GM18867 (cell line): ENCODE results near the gene OPTN.
"Not testable (repeated sequence)": the region's sequence is repeated elsewhere in the genome, so short reads cannot be mapped to it uniquely, and the experiment has no call there.

Source experiments
- ATAC-seq: cut with Tn5 transposase; IDR thresholded peaks from one replicate; pipeline ENCODE4 v1.9.1; 2021; ENCODE audit warnings: mild to moderate bottlenecking, moderate library complexity; ENCODE audit not compliant: unreplicated experiment

Gene OPTN

GRCh38 chr10:13099666-13100348 is at the start of gene OPTN:
Gene OPTN (plus strand): TSS chr10:13100163. CDS start chr10:13109123, 8,960 bp downstream.
- ATAC-seq = peak; percentile 74

- ATAC-seq = no peak
Measured at GRCh38 chr10:13051126-13051694, 48.8 kb upstream of the OPTN start.

- ATAC-seq = not testable (repeated sequence)
Measured at GRCh38 chr10:13053208-13053607, 46.8 kb upstream of the OPTN start.

GRCh38 chr10:13053794-13054462 is 46.0 kb upstream of the OPTN start:
- ATAC-seq = no peak

- no peak for ATAC-seq
Measured at GRCh38 chr10:13054844-13055243, 45.1 kb upstream of the OPTN start.

GRCh38 chr10:13056456-13057077 is 43.4 kb upstream of the OPTN start:
- ATAC-seq = no peak

- no peak for ATAC-seq
Measured at GRCh38 chr10:13062803-13063202, 37.2 kb upstream of the OPTN start.

- ATAC-seq = no peak
Measured at GRCh38 chr10:13066527-13066926, 33.4 kb upstream of the OPTN start.

- no peak for ATAC-seq
Measured at GRCh38 chr10:13067431-13067830, 32.5 kb upstream of the OPTN start.

- ATAC-seq = no peak
Measured at GRCh38 chr10:13068071-13068470, 31.9 kb upstream of the OPTN start.

GRCh38 chr10:13068484-13068883 is 31.5 kb upstream of the OPTN start:
- no peak for ATAC-seq

GRCh38 chr10:13072339-13072738 is 27.6 kb upstream of the OPTN start:
- ATAC-seq = no peak

- ATAC-seq = peak; percentile 57
Measured at GRCh38 chr10:13074563-13075451, 25.2 kb upstream of the OPTN start.

GRCh38 chr10:13078912-13079775 is 20.8 kb upstream of the OPTN start:
- ATAC-seq = no peak

- ATAC-seq = no peak
Measured at GRCh38 chr10:13079776-13080050, 20.2 kb upstream of the OPTN start.

- no peak for ATAC-seq
Measured at GRCh38 chr10:13080643-13081042, 19.3 kb upstream of the OPTN start.

GRCh38 chr10:13083700-13084099 is 16.3 kb upstream of the OPTN start:
- ATAC-seq = not testable (repeated sequence)

- no peak for ATAC-seq
Measured at GRCh38 chr10:13086056-13086455, 13.9 kb upstream of the OPTN start.

GRCh38 chr10:13087601-13087985 is 12.4 kb upstream of the OPTN start:
- no peak for ATAC-seq

GRCh38 chr10:13087986-13088618 is 11.9 kb upstream of the OPTN start:
- ATAC-seq = no peak
